HL-60/S4 treated with retinoic acid at 250 ng/mL for 4 days and 3 days (cell line): ENCODE data around the gene PLPP4.
"Not testable (repeated sequence)": the region's sequence is repeated elsewhere in the genome, so short reads cannot be mapped to it uniquely, and the experiment has no call there.

Experiments
- in situ Hi-C: fragments of 300-500 bp; cut with MboI; formaldehyde crosslinking; loops from 2 replicates; pipeline ENCODE4 v1.7.0; 2022; ENCODE audit warnings: low sequenced_read_pairs

Gene PLPP4

GRCh38 chr10:120485946-120486345, 28.9 kb downstream of the PLPP4 start:
- in situ Hi-C loops, result no loop called here

GRCh38 chr10:120486671-120487205, 29.7 kb downstream of the PLPP4 start:
- in situ Hi-C loops, result no loop called here

DNA sequence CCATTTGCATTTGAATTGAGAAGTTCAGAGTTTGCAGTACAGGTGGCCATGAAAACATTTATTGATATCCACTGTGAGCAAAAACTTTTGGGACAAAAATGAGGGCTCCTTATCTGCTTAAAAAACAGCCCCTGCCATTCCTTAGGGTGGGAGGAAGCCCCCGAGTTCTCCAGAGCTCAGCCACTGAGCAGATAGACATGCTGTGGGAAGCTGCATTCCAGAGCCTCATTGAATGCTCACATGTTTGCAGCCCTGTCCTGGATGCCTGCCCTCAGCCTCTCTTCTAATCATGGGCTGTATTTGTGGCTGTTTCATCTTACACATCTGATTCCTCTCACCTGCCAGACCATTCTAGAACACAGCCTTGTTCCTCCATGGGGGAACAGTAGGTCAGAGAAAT, 33.3 kb downstream of the PLPP4 start:
- in situ Hi-C loops, result no loop called here

DNA sequence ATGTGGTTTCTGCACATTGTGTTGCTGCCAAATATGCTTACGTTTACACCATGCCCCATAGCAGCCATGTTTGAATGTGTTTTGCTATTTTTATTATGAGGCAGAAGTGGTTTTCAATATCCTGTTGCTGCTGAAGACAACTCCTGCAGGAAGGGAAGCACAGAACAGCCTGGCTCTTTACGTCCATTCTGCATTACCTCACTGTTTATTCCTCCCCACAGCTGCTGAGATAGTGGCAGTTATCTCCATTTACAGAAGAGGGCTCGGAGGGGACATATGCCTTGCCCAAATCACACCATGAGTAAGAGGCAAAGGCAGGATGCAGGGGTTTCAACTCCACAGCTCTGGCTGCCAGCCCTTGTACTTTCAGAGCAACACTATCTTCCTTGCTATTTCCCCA, 35.3 kb downstream of the PLPP4 start:
- in situ Hi-C loops, result no loop called here

GRCh38 chr10:120493411-120494312, 36.6 kb downstream of the PLPP4 start:
- in situ Hi-C loops, result no loop called here

DNA sequence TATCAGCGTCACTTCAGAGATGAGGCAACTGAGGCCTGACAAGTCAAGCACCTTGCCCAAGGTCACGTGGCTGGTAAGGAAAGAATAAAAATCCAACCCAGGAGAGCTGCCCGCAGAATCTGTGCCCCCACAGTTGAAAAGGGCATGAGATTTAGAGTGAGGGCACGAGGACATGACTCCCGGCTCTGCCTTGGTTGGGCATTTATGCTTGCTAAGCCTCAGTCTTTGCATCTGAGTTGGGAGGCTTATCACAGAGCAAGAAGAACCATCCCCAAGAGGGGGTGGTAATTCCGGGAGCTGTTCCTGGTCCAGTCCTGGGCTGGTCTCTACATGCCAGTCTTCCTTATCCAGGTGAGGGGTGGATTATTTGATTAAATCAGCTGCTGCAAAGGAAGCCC, 37.3 kb downstream of the PLPP4 start:
- in situ Hi-C loops, result no loop called here

- in situ Hi-C loops, result no loop called here
Measured at GRCh38 chr10:120495226-120496009, 38.4 kb downstream of the PLPP4 start.

- in situ Hi-C loops, result no loop called here
Measured at GRCh38 chr10:120499883-120500282, 42.9 kb downstream of the PLPP4 start.

- in situ Hi-C loops, result no loop called here
Measured at GRCh38 chr10:120503689-120504088, 46.7 kb downstream of the PLPP4 start.

GRCh38 chr10:120504227-120504626, 47.2 kb downstream of the PLPP4 start:
- in situ Hi-C loops, result not testable (repeated sequence)

- in situ Hi-C loops, result no loop called here
Measured at GRCh38 chr10:120505056-120505455, 48.0 kb downstream of the PLPP4 start.

- in situ Hi-C loops, result no loop called here
Measured at GRCh38 chr10:120505866-120506265, 48.8 kb downstream of the PLPP4 start.

GRCh38 chr10:120506674-120507073, 49.6 kb downstream of the PLPP4 start:
- in situ Hi-C loops, result no loop called here

DNA sequence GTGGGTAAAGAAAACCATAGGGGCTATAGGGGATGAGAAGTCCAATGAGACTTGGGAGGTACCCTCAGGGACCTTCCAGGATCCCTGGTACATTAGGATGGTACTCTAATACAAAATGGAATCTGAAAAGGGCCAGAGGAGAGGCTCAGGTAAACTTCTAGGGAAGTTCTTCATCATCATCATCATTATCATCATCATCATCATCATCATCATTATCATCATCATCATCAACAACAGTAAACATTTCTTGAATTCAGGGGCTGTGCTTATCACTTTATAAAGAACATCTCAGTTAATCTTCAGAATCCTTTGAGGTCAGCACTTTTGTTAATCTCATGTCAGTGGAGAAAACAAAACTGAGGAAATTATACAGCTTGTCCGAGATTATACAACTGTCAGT, 50.1 kb downstream of the PLPP4 start:
- in situ Hi-C loops, result no loop called here

- in situ Hi-C loops, result no loop called here
Measured at GRCh38 chr10:120507651-120508050, 50.6 kb downstream of the PLPP4 start.

GRCh38 chr10:120508393-120508792, 51.4 kb downstream of the PLPP4 start:
- in situ Hi-C loops, result no loop called here

- in situ Hi-C loops, result no loop called here
Measured at GRCh38 chr10:120508966-120509365, 51.9 kb downstream of the PLPP4 start.

GRCh38 chr10:120511165-120511564, 54.1 kb downstream of the PLPP4 start:
- in situ Hi-C loops, result no loop called here

GRCh38 chr10:120513307-120513796, 56.3 kb downstream of the PLPP4 start:
- in situ Hi-C loops, result no loop called here

GRCh38 chr10:120514035-120514620, 57.1 kb downstream of the PLPP4 start:
- in situ Hi-C loops, result no loop called here

DNA sequence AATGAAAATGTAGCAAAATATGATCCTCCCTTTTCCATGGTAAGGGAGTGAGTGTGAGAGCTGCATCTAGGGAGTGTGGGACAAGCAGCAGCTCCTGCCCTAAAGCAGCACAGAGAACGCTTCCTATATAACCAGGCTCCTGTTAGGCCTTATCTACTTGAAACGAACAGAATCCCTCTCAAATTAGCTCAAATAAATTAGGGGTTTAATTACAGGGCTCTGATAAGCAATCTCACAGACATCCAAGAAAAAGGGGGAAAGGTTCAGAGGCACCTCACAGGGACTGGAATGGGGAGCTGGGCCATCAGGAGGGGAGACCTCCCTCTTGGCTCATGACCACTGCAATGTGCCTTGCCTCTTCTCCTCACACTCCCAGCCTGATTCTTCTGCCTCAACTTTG, 57.9 kb downstream of the PLPP4 start:
- in situ Hi-C loops, result no loop called here
